H1 (cell line): ENCODE data around the gene FAS. TPM values are rescaled to one million over a fixed set of nuclear protein-coding genes. Genes with fewer than 3 reads are reported as not detected.

Experiments
- CTCF ChIA-PET: fragments of 300-600 bp; sonication (Branson Sonifier 250); formaldehyde crosslinking; loops from one replicate; lab custom pipeline; 2021; ENCODE audit not compliant: partially characterized antibody; lab: Charles Lee
- POLR2A ChIA-PET: fragments of 300-600 bp; sonication (Branson Sonifier 250); formaldehyde crosslinking; loops from one replicate; lab custom pipeline; 2021; ENCODE audit warnings: inconsistent platforms; ENCODE audit not compliant: partially characterized antibody; lab: Charles Lee
- DNase-seq, 2 experiments: peaks; one replicate each; pipeline versions ENCODE4 v3.0.0 to v3.0.0-alpha.2; 2010 to 2022; ENCODE audit warnings: low spot score in 2 of 2, low read depth in 1 of 2, mixed read lengths in 1 of 2
- FAIRE-seq: peaks from 2 replicates; lab custom pipeline; 2011; peaks lifted over from hg19 to GRCh38; lab: Jason Lieb, UNC
- H2AFZ ChIP-seq: 2 replicates; pipeline ENCODE4 v1.8.1; 2012; ENCODE audit warnings: low read length, inconsistent platforms
- H2AK5ac ChIP-seq: 2 replicates; pipeline ENCODE4 v1.6.1; 2013; ENCODE audit warnings: low read depth, low read length
- H2BK120ac ChIP-seq: replicated peaks from 2 replicates; pipeline ENCODE3; 2013; ENCODE audit warnings: low read depth, low read length, inconsistent platforms
- H2BK12ac ChIP-seq: 2 replicates; pipeline ENCODE4 v1.6.1; 2013; ENCODE audit warnings: low read depth, low read length
- H2BK15ac ChIP-seq: 2 replicates; pipeline ENCODE4 v1.6.1; 2013; ENCODE audit warnings: low read length
- H2BK20ac ChIP-seq: 2 replicates; pipeline ENCODE4 v1.6.1; 2013; ENCODE audit warnings: low read length
- H2BK5ac ChIP-seq: 2 replicates; pipeline ENCODE4 v1.6.1; 2013; ENCODE audit warnings: low read depth, low read length
- H3K14ac ChIP-seq: 2 replicates; pipeline ENCODE4 v1.6.1; 2013; ENCODE audit warnings: inconsistent platforms; ENCODE audit not compliant: insufficient read length
- H3K18ac ChIP-seq: 2 replicates; pipeline ENCODE4 v1.6.1; 2013; ENCODE audit warnings: low read length; ENCODE audit errors: extremely low read depth
- H3K23ac ChIP-seq: 2 replicates; pipeline ENCODE4 v1.6.1; 2013; ENCODE audit warnings: inconsistent platforms; ENCODE audit not compliant: insufficient read length
- H3K23me2 ChIP-seq: 2 replicates; pipeline ENCODE4 v1.6.1; 2013; ENCODE audit warnings: low read depth, low read length
- H3K27ac ChIP-seq: 2 replicates; pipeline ENCODE4 v1.6.1; 2011; ENCODE audit warnings: low read depth, low read length, inconsistent platforms
- H3K27me3 ChIP-seq, 4 experiments: replicated peaks in 1 of 4; 1 replicate in 1 of 4; 2 replicates in 3 of 4; pipeline versions ENCODE4 v1.6.1 to v1.8.1; 2011 to 2013; ENCODE audit warnings: low read length in 3 of 4, mild to moderate bottlenecking in 3 of 4, inconsistent platforms in 2 of 4, mixed read lengths in 2 of 4, moderate library complexity in 1 of 4; ENCODE audit not compliant: control insufficient read depth in 3 of 4, insufficient read depth in 3 of 4; ENCODE audit errors: extremely low read depth in 1 of 4
- H3K36me3 ChIP-seq, 4 experiments: 2 replicates each; pipeline versions ENCODE4 v1.6.1 to v1.8.1; 2011 to 2013; ENCODE audit warnings: mild to moderate bottlenecking in 4 of 4, low read length in 3 of 4, moderate library complexity in 2 of 4, control low read depth in 1 of 4, inconsistent platforms in 1 of 4; ENCODE audit not compliant: insufficient read depth in 4 of 4, control insufficient read depth in 2 of 4
- H3K4ac ChIP-seq: replicated peaks from 2 replicates; pipeline ENCODE3; 2013; ENCODE audit warnings: low read length, low read depth, mixed read lengths, inconsistent platforms; ENCODE audit not compliant: insufficient read length
- H3K4me1 ChIP-seq, 4 experiments: replicated peaks in 1 of 4; 1 replicate in 1 of 4; 2 replicates in 3 of 4; pipeline versions ENCODE4 v1.6.1 to v1.8.1; 2011 to 2013; ENCODE audit warnings: low read length in 3 of 4, inconsistent platforms in 2 of 4, mixed read lengths in 1 of 4; ENCODE audit not compliant: insufficient read depth in 4 of 4, control insufficient read depth in 3 of 4
- H3K4me2 ChIP-seq, 2 experiments: 2 replicates each; pipeline versions ENCODE4 v1.6.1 to v1.8.1; 2011 to 2013; ENCODE audit warnings: low read depth in 2 of 2, low read length in 2 of 2, control low read depth in 1 of 2, inconsistent platforms in 1 of 2, mild to moderate bottlenecking in 1 of 2; ENCODE audit not compliant: insufficient read depth in 1 of 2
- H3K4me3 ChIP-seq, 4 experiments: fragments of 200-600, 300-600 bp in 1 of 4; sonication (generic), shearing (Covaris generic), sonication (Bioruptor Twin) in 1 of 4; 2 replicates each; pipeline versions ENCODE4 v1.5.1 to v1.8.1; 2011 to 2016; ENCODE audit warnings: low read length in 4 of 4, low read depth in 3 of 4, control low read depth in 2 of 4, inconsistent platforms in 2 of 4, mild to moderate bottlenecking in 2 of 4, mixed read lengths in 1 of 4, moderate library complexity in 1 of 4; ENCODE audit not compliant: insufficient read depth in 2 of 4; ENCODE audit errors: extremely low read depth in 1 of 4
- H3K56ac ChIP-seq: replicated peaks from 2 replicates; pipeline ENCODE3; 2013; ENCODE audit warnings: low read depth, mild to moderate bottlenecking, mixed read lengths, low read length, inconsistent platforms; ENCODE audit not compliant: insufficient read length
- H3K79me1 ChIP-seq: 2 replicates; pipeline ENCODE4 v1.6.1; 2013; ENCODE audit warnings: low read depth, low read length, control low read depth
- H3K79me2 ChIP-seq, 2 experiments: 2 replicates each; pipeline versions ENCODE4 v1.6.1 to v1.8.1; 2012 to 2013; ENCODE audit warnings: low read length in 2 of 2, mild to moderate bottlenecking in 2 of 2, inconsistent platforms in 1 of 2; ENCODE audit not compliant: insufficient read depth in 2 of 2, control insufficient read depth in 1 of 2
- H3K9ac ChIP-seq, 4 experiments: replicated peaks in 1 of 4; 1 replicate in 1 of 4; 2 replicates in 3 of 4; pipeline versions ENCODE4 v1.6.1 to v1.8.1; 2011 to 2013; ENCODE audit warnings: low read depth in 3 of 4, low read length in 3 of 4, control low read depth in 2 of 4, mild to moderate bottlenecking in 2 of 4, moderate library complexity in 2 of 4, inconsistent platforms in 1 of 4; ENCODE audit errors: extremely low read depth in 1 of 4
- H3K9me3 ChIP-seq, 2 experiments: 2 replicates each; pipeline versions ENCODE4 v1.6.1 to v1.8.1; 2012 to 2013; ENCODE audit warnings: mild to moderate bottlenecking in 2 of 2, moderate library complexity in 2 of 2, control low read depth in 1 of 2, inconsistent platforms in 1 of 2, low read depth in 1 of 2, low read length in 1 of 2, mixed read lengths in 1 of 2; ENCODE audit not compliant: insufficient read depth in 2 of 2
- H4K20me1 ChIP-seq, 2 experiments: replicated peaks in 1 of 2; 2 replicates each; pipeline versions ENCODE3 to v1.8.1; 2011 to 2013; ENCODE audit warnings: inconsistent platforms in 2 of 2, low read length in 2 of 2, mild to moderate bottlenecking in 1 of 2; ENCODE audit not compliant: insufficient read depth in 2 of 2, control insufficient read depth in 1 of 2
- H4K5ac ChIP-seq: 2 replicates; pipeline ENCODE4 v1.6.1; 2013; ENCODE audit warnings: low read length, low read depth, mixed read lengths, inconsistent platforms; ENCODE audit not compliant: insufficient read length
- H4K8ac ChIP-seq: 2 replicates; pipeline ENCODE4 v1.8.0; 2013; ENCODE audit warnings: mild to moderate bottlenecking, moderate library complexity, low read length, inconsistent platforms; ENCODE audit not compliant: insufficient read depth; ENCODE audit errors: extremely low read depth
- H4K91ac ChIP-seq: replicated peaks from 2 replicates; pipeline ENCODE3; 2013; ENCODE audit warnings: low read length, mixed read lengths, inconsistent platforms; ENCODE audit not compliant: insufficient read length
- CHD2 ChIP-seq: IDR thresholded peaks from 2 replicates; pipeline ENCODE4 v1.6.1; 2012; ENCODE audit warnings: low read length, improper control_type of control experiment
- CREB1 ChIP-seq: IDR thresholded peaks from 2 replicates; pipeline ENCODE4 v1.6.1; 2012; ENCODE audit warnings: inconsistent platforms
- WGBS, 2 experiments: shearing (Covaris generic) in 1 of 2; methylation state at CpG; one replicate each; pipeline versions ENCODE4 v1.1.6 to v1.1.7; 2013 to 2015; ENCODE audit warnings: low lambda C conversion rate in 2 of 2, mixed read lengths in 2 of 2, inconsistent platforms in 1 of 2, low coverage in 1 of 2, missing lambda C conversion rate in 1 of 2; ENCODE audit not compliant: insufficient replicate concordance in 2 of 2, insufficient coverage in 1 of 2, insufficient read length in 1 of 2; ENCODE audit errors: extremely low coverage in 1 of 2, missing lambda C conversion rate in 1 of 2; 5-methylcytosine and 5-hydroxymethylcytosine counted together
- polyA plus RNA-seq, 7 experiments: library from polyadenylated mRNA; depleted of rRNA in 3 of 7; stranded (reverse) in 5 of 7; unstranded in 2 of 7; fragments of >200 nt in 5 of 7; fragments of 200-250 nt in 2 of 7; gene quantifications; 1 replicate in 5 of 7; 2 replicates in 1 of 7; 4 replicates in 1 of 7; pipeline versions ENCODE4 v1.2.1 to v1.2.3, GENCODE V29; 2011 to 2013; ENCODE audit warnings: missing spikeins in 2 of 7, mixed read lengths in 2 of 7
- total RNA-seq: library from RNA; stranded (reverse); fragmentation: NEBNext Ultra II Directional; extraction: Animal tissue kit (Norgen Biotek cat#: 25700); gene quantifications from 2 replicates; pipeline ENCODE4 v1.2.1, GENCODE V29; 2021

The FAS gene
- total and polyA plus RNA-seq, 2 of the 8 experiments (the other 6 are each of a cell fraction or from before 2014, with no cell fraction given) = 4.0 to 6.7 TPM

DNA sequence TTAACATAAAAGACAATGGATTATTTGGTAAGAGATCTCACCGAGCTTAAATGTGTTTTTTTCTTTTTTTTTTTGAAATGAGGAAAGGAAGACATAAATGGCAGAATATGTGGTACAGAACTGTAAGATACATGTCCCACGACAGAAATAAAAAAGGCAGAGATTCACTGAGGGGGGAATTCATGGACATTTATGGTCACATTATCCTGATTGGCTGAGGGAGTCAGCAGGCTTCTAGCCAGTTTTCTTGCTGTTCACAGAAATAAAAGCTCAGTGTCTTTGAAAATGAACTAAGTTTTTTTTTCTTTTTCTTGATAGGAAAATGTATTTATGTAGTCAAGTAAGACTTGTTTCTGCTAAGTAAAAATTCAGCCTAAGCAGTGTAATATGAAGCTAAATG is 8.2 kb upstream of the FAS start:
- no peak overlapping the region for H3K27ac ChIP-seq
- H2AK5ac ChIP-seq = no peak overlapping the region
- no peak overlapping the region for H3K9ac ChIP-seq
- no peak overlapping the region for H2BK5ac ChIP-seq
- no peaks in the 10 kb centered on the region for H3K27me3 ChIP-seq
- peaks cover 0 to 4% (median 0%) of the 10 kb centered on the region in 4 experiments; a peak in 1 of 7 replicates for H3K4me1 ChIP-seq
- H3K4me3 ChIP-seq = no peak overlapping the region
- H2BK12ac ChIP-seq = no peak overlapping the region
- ChIA-PET POLR2A (no interaction called here), CTCF (interaction anchor here (0.6 to 2.9 kb wide), 8 partner anchors 9 to 254 kb away, joined by 3 to 12 read pairs (median 4); partner anchors contain the start of gene FAS)
- 95% methylated on average over 2 of the region's 2 CpGs; no CpG with 5 or more reads in 1 of the 2 experiments for WGBS, 2 experiments
- H4K91ac ChIP-seq = no peak overlapping the region
- H3K9me3 ChIP-seq = no peaks in the 10 kb centered on the region
- no peak overlapping the region for H3K14ac ChIP-seq
- H3K23ac ChIP-seq = no peak overlapping the region
- no peak overlapping the region for H2AFZ ChIP-seq
- H4K5ac ChIP-seq = no peak overlapping the region
- no peak overlapping the region for H3K56ac ChIP-seq
- DNase-seq = no peak
- no peak overlapping the region for H2BK120ac ChIP-seq
- no peaks in the 10 kb centered on the region for H3K23me2 ChIP-seq
- no peak overlapping the region for H2BK20ac ChIP-seq
- no peak overlapping the region for H3K4me2 ChIP-seq
- H2BK15ac ChIP-seq = no peak overlapping the region
- no peak overlapping the region for H3K4ac ChIP-seq
- no peaks in the 10 kb centered on the region for H3K79me2 ChIP-seq
- H3K18ac ChIP-seq = no peak overlapping the region
- no peaks in the 10 kb centered on the region for H4K20me1 ChIP-seq
- H4K8ac ChIP-seq = no peak overlapping the region
- H3K36me3 ChIP-seq = no peaks in the 10 kb centered on the region
- no peak for FAIRE-seq
- H3K79me1 ChIP-seq = no peaks in the 10 kb centered on the region
- TF ChIP-seq CREB1 (no peak), CHD2 (no peak)
